H54 (cell line): ENCODE data around the gene KAT5.
A peak's percentile ranks its signal among the peaks of the same experiment; 100 is the strongest.
"Not testable (repeated sequence)": the region's sequence is repeated elsewhere in the genome, so short reads cannot be mapped to it uniquely, and the experiment has no call there.

ENCODE experiments used
- DNase-seq: peaks from one replicate; pipeline ENCODE4 v3.0.0; 2011; ENCODE audit warnings: low spot score, mixed read lengths; ENCODE audit not compliant: insufficient read length
- FAIRE-seq: peaks from 3 replicates; lab custom pipeline; 2011; peaks lifted over from hg19 to GRCh38; lab: Jason Lieb, UNC
- POLR2A ChIP-seq: IDR thresholded peaks from 2 replicates; pipeline ENCODE4 v1.6.1; 2011; ENCODE audit warnings: low read depth, mild to moderate bottlenecking, low read length

The KAT5 gene

GRCh38 chr11:65717906-65718305 lies 5.9 kb downstream of the KAT5 start:
- FAIRE-seq, result no peak
- no peak for DNase-seq
- no peak for TF ChIP-seq POLR2A

GRCh38 chr11:65718531-65718930 lies 6.5 kb downstream of the KAT5 start:
- DNase-seq (no peak), FAIRE-seq (no peak)
- no peak for TF ChIP-seq POLR2A

GRCh38 chr11:65718964-65719492 lies 7.0 kb downstream of the KAT5 start:
- FAIRE-seq (no peak), DNase-seq (no peak)
- TF ChIP-seq POLR2A, result no peak

- TF ChIP-seq POLR2A, result no peak
- FAIRE-seq, result no peak
- no peak for DNase-seq
Measured at GRCh38 chr11:65719871-65720210, 7.8 kb downstream of the KAT5 start.

GRCh38 chr11:65720211-65720934 lies 8.3 kb downstream of the KAT5 start, which contains the start of gene RNASEH2C:
TSS of gene RNASEH2C (minus strand) at chr11:65720798. CDS start at chr11:65720758, 40 bp downstream.
- FAIRE-seq, result no peak
- peak; percentile 98 for TF ChIP-seq POLR2A
- peak; percentile 89 for DNase-seq

- FAIRE-seq (no peak), DNase-seq (no peak)
- TF ChIP-seq POLR2A, result no peak
Measured at GRCh38 chr11:65722261-65722660, 10.2 kb downstream of the KAT5 start.

GRCh38 chr11:65726660-65727059 lies 14.6 kb downstream of the KAT5 start:
- DNase-seq (no peak), FAIRE-seq (no peak)
- no peak for TF ChIP-seq POLR2A

- FAIRE-seq, result no peak
- DNase-seq, result no peak
- TF ChIP-seq POLR2A, result no peak
Measured at GRCh38 chr11:65727865-65728264, 15.8 kb downstream of the KAT5 start.

- DNase-seq (no peak), FAIRE-seq (no peak)
- no peak for TF ChIP-seq POLR2A
Measured at GRCh38 chr11:65730461-65730860, 18.4 kb downstream of the KAT5 start.

GRCh38 chr11:65735111-65735510 lies 23.1 kb downstream of the KAT5 start:
- not testable (repeated sequence) for FAIRE-seq, DNase-seq

GRCh38 chr11:65736810-65737209 lies 24.8 kb downstream of the KAT5 start:
- no peak for DNase-seq
- no peak for TF ChIP-seq POLR2A
- no peak for FAIRE-seq

GRCh38 chr11:65739022-65739421 lies 27.0 kb downstream of the KAT5 start:
- no peak for TF ChIP-seq POLR2A
- DNase-seq (no peak), FAIRE-seq (no peak)

- DNase-seq (no peak), FAIRE-seq (no peak)
- TF ChIP-seq POLR2A, result no peak
Measured at GRCh38 chr11:65741185-65741584, 29.1 kb downstream of the KAT5 start.

GRCh38 chr11:65742353-65742752 lies 30.3 kb downstream of the KAT5 start:
- no peak for TF ChIP-seq POLR2A
- no peak for DNase-seq
- FAIRE-seq, result no peak

- no peak for DNase-seq
- FAIRE-seq, result no peak
- TF ChIP-seq POLR2A, result no peak
Measured at GRCh38 chr11:65743681-65744025, 31.6 kb downstream of the KAT5 start.
